ENCODE measurements around the gene AZIN2.
"Not testable (repeated sequence)": the region's sequence is repeated elsewhere in the genome, so short reads cannot be mapped to it uniquely, and the experiment has no call there.

The AZIN2 gene

GRCh38 chr1:33042831-33043230 is 38.1 kb upstream of the AZIN2 start:
- Histone ChIP-seq H3K9me3 (ENCODE audit: low read depth, low read length) (no peaks in the 10 kb centered on the region), H3K4me3 (no peak overlapping the region), H3K27ac (no peak overlapping the region), H3K36me3 (ENCODE audit: insufficient read depth, low read length) (no peaks in the 10 kb centered on the region), H3K9ac (ENCODE audit: insufficient read length) (no peak overlapping the region)
- DNase-seq (ENCODE audit: low read depth, low spot score) = no peak
- TF ChIP-seq EZH2 (IDR thresholded peaks at IDR 0.05) = no peak
- no peak for TF ChIP-seq FOXP2 (optimal IDR thresholded peaks at IDR 0.05; ENCODE audit: control extremely low read depth, extremely low read length, insufficient read depth)
- no peak for TF ChIP-seq POLR2AphosphoS5 (IDR thresholded peaks at IDR 0.05; ENCODE audit: borderline replicate concordance, low read depth, low read length)

- TF ChIP-seq FOXP2 (optimal IDR thresholded peaks at IDR 0.05; ENCODE audit: control extremely low read depth, extremely low read length, insufficient read depth) (no peak), EZH2 (IDR thresholded peaks at IDR 0.05) (no peak), POLR2AphosphoS5 (IDR thresholded peaks at IDR 0.05; ENCODE audit: borderline replicate concordance, low read depth, low read length) (no peak)
- DNase-seq (ENCODE audit: low read depth, low spot score) = no peak
- no peak overlapping the region for H3K9ac ChIP-seq (ENCODE audit: insufficient read length)
- H3K9me3 ChIP-seq (ENCODE audit: low read depth, low read length) = no peaks in the 10 kb centered on the region
- H3K4me3 ChIP-seq = no peak overlapping the region
- H3K27ac ChIP-seq = no peak overlapping the region
- H3K36me3 ChIP-seq (ENCODE audit: insufficient read depth, low read length) = no peaks in the 10 kb centered on the region
Observed at GRCh38 chr1:33043267-33044092, 37.5 kb upstream of the AZIN2 start.

- Histone ChIP-seq H3K27ac (no peak overlapping the region), H3K36me3 (ENCODE audit: insufficient read depth, low read length) (no peaks in the 10 kb centered on the region)
- DNase-seq (ENCODE audit: low read depth, low spot score) = no peak
Observed at GRCh38 chr1:33045246-33045645, 35.7 kb upstream of the AZIN2 start.

GRCh38 chr1:33045814-33046213 is 35.1 kb upstream of the AZIN2 start:
- no peak for TF ChIP-seq FOXP2 (optimal IDR thresholded peaks at IDR 0.05; ENCODE audit: control extremely low read depth, extremely low read length, insufficient read depth)
- TF ChIP-seq EZH2 (IDR thresholded peaks at IDR 0.05) = no peak
- TF ChIP-seq POLR2AphosphoS5 (IDR thresholded peaks at IDR 0.05; ENCODE audit: borderline replicate concordance, low read depth, low read length) = no peak
- H3K4me3 ChIP-seq = no peak overlapping the region
- H3K9ac ChIP-seq (ENCODE audit: insufficient read length) = no peak overlapping the region
- no peaks in the 10 kb centered on the region for H3K9me3 ChIP-seq (ENCODE audit: low read depth, low read length)
- no peak for DNase-seq (ENCODE audit: low read depth, low spot score)
- no peaks in the 10 kb centered on the region for H3K36me3 ChIP-seq (ENCODE audit: insufficient read depth, low read length)
- H3K27ac ChIP-seq = no peak overlapping the region

More at GRCh38 chr1:33045246-33045645, 35.7 kb upstream of the AZIN2 start:
- Histone ChIP-seq H3K9me3 (ENCODE audit: low read depth, low read length) (no peaks in the 10 kb centered on the region), H3K9ac (ENCODE audit: insufficient read length) (no peak overlapping the region), H3K4me3 (no peak overlapping the region)
- TF ChIP-seq POLR2AphosphoS5 (IDR thresholded peaks at IDR 0.05; ENCODE audit: borderline replicate concordance, low read depth, low read length) = no peak
- no peak for TF ChIP-seq EZH2 (IDR thresholded peaks at IDR 0.05)
- no peak for TF ChIP-seq FOXP2 (optimal IDR thresholded peaks at IDR 0.05; ENCODE audit: control extremely low read depth, extremely low read length, insufficient read depth)

- DNase-seq (ENCODE audit: low read depth, low spot score); H3K9ac ChIP-seq (ENCODE audit: insufficient read length); H3K4me3 ChIP-seq; H3K9me3 ChIP-seq (ENCODE audit: low read depth, low read length); H3K27ac ChIP-seq; H3K36me3 ChIP-seq (ENCODE audit: insufficient read depth, low read length): not testable (repeated sequence)
Observed at GRCh38 chr1:33046234-33046633, 34.7 kb upstream of the AZIN2 start.

GRCh38 chr1:33047290-33047689 is 33.7 kb upstream of the AZIN2 start:
- no peak for DNase-seq (ENCODE audit: low read depth, low spot score)
- TF ChIP-seq FOXP2 (optimal IDR thresholded peaks at IDR 0.05; ENCODE audit: control extremely low read depth, extremely low read length, insufficient read depth) (no peak), POLR2AphosphoS5 (IDR thresholded peaks at IDR 0.05; ENCODE audit: borderline replicate concordance, low read depth, low read length) (no peak), EZH2 (IDR thresholded peaks at IDR 0.05) (no peak)
- Histone ChIP-seq H3K4me3 (no peak overlapping the region), H3K27ac (no peak overlapping the region), H3K36me3 (ENCODE audit: insufficient read depth, low read length) (no peaks in the 10 kb centered on the region), H3K9ac (ENCODE audit: insufficient read length) (no peak overlapping the region), H3K9me3 (ENCODE audit: low read depth, low read length) (no peaks in the 10 kb centered on the region)

GRCh38 chr1:33047839-33048305 is 33.1 kb upstream of the AZIN2 start:
- no peak overlapping the region for H3K27ac ChIP-seq
- DNase-seq (ENCODE audit: low read depth, low spot score) = no peak
- H3K9ac ChIP-seq (ENCODE audit: insufficient read length) = no peak overlapping the region
- no peaks in the 10 kb centered on the region for H3K36me3 ChIP-seq (ENCODE audit: insufficient read depth, low read length)
- no peaks in the 10 kb centered on the region for H3K9me3 ChIP-seq (ENCODE audit: low read depth, low read length)
- TF ChIP-seq POLR2AphosphoS5 (IDR thresholded peaks at IDR 0.05; ENCODE audit: borderline replicate concordance, low read depth, low read length) (no peak), EZH2 (IDR thresholded peaks at IDR 0.05) (no peak), FOXP2 (optimal IDR thresholded peaks at IDR 0.05; ENCODE audit: control extremely low read depth, extremely low read length, insufficient read depth) (no peak)
- no peak overlapping the region for H3K4me3 ChIP-seq

GRCh38 chr1:33048426-33048825 is 32.5 kb upstream of the AZIN2 start:
- DNase-seq (ENCODE audit: low read depth, low spot score) = no peak
- TF ChIP-seq EZH2 (IDR thresholded peaks at IDR 0.05) (no peak), POLR2AphosphoS5 (IDR thresholded peaks at IDR 0.05; ENCODE audit: borderline replicate concordance, low read depth, low read length) (no peak), FOXP2 (optimal IDR thresholded peaks at IDR 0.05; ENCODE audit: control extremely low read depth, extremely low read length, insufficient read depth) (no peak)
- H3K4me3 ChIP-seq = no peak overlapping the region
- no peak overlapping the region for H3K27ac ChIP-seq
- H3K36me3 ChIP-seq (ENCODE audit: insufficient read depth, low read length) = no peaks in the 10 kb centered on the region
- no peak overlapping the region for H3K9ac ChIP-seq (ENCODE audit: insufficient read length)
- H3K9me3 ChIP-seq (ENCODE audit: low read depth, low read length) = no peaks in the 10 kb centered on the region

- H3K9me3 ChIP-seq (ENCODE audit: low read depth, low read length) = no peaks in the 10 kb centered on the region
- no peak overlapping the region for H3K9ac ChIP-seq (ENCODE audit: insufficient read length)
- no peak overlapping the region for H3K4me3 ChIP-seq
- H3K27ac ChIP-seq = no peak overlapping the region
- DNase-seq (ENCODE audit: low read depth, low spot score) = no peak
- H3K36me3 ChIP-seq (ENCODE audit: insufficient read depth, low read length) = no peaks in the 10 kb centered on the region
- TF ChIP-seq EZH2 (IDR thresholded peaks at IDR 0.05) = no peak
Observed at GRCh38 chr1:33049371-33049770, 31.6 kb upstream of the AZIN2 start.

Data from SK-N-MC (cell line).